Loucy (cell line): Measurements from ENCODE around the gene CCDC182.

ENCODE experiments used
- H2AFZ ChIP-seq: fragments of 200-600 bp; sonication (generic); 2 replicates; pipeline ENCODE4 v1.6.0; 2016; ENCODE audit warnings: antibody characterized with exemption, mild to moderate bottlenecking, low read length, moderate library complexity
- H3F3A ChIP-seq: fragments of 200-600 bp; 2 replicates; pipeline ENCODE4 v1.6.0; 2016; ENCODE audit warnings: antibody characterized with exemption, low read depth, mild to moderate bottlenecking
- H3K27me3 ChIP-seq: fragments of 200-600 bp; sonication (generic); 2 replicates; pipeline ENCODE4 v1.6.1; 2014; ENCODE audit warnings: low read length, mild to moderate bottlenecking; ENCODE audit not compliant: insufficient read depth, poor library complexity, severe bottlenecking
- H3K36me3 ChIP-seq: fragments of 200-600 bp; sonication (generic); 2 replicates; pipeline ENCODE4 v1.6.1; 2016; ENCODE audit warnings: low read length; ENCODE audit not compliant: insufficient read depth
- H3K4me1 ChIP-seq: fragments of 200-600 bp; sonication (generic); 2 replicates; pipeline ENCODE4 v1.5.1; 2014; ENCODE audit warnings: low read length, mild to moderate bottlenecking; ENCODE audit not compliant: insufficient read depth, poor library complexity, severe bottlenecking
- H3K4me2 ChIP-seq: fragments of 200-600 bp; sonication (generic); 2 replicates; pipeline ENCODE4 v1.6.0; 2014; ENCODE audit warnings: antibody characterized with exemption, low read length, low read depth, mild to moderate bottlenecking; ENCODE audit not compliant: poor library complexity, severe bottlenecking
- H3K4me3 ChIP-seq: fragments of 200-600 bp; sonication (generic); 2 replicates; pipeline ENCODE4 v1.5.1; 2014; ENCODE audit warnings: low read length, mild to moderate bottlenecking, mixed read lengths; ENCODE audit not compliant: poor library complexity, severe bottlenecking
- H3K79me2 ChIP-seq: fragments of 200-600 bp; sonication (generic); 2 replicates; pipeline ENCODE4 v1.6.1; 2014; ENCODE audit warnings: low read length; ENCODE audit not compliant: insufficient read depth
- H3K9ac ChIP-seq: fragments of 200-600 bp; sonication (generic); 2 replicates; pipeline ENCODE4 v1.6.0; 2014; ENCODE audit warnings: mild to moderate bottlenecking, low read depth, low read length, moderate library complexity; ENCODE audit not compliant: poor library complexity, severe bottlenecking
- H3K9me2 ChIP-seq: fragments of 200-600 bp; sonication (generic); replicated peaks from 2 replicates; pipeline ENCODE4 v1.6.1; 2016; ENCODE audit warnings: low read depth, low read length, mixed read lengths
- H3K9me3 ChIP-seq: fragments of 200-600 bp; sonication (generic); 2 replicates; pipeline ENCODE4 v1.6.1; 2014; ENCODE audit warnings: mild to moderate bottlenecking, antibody characterized with exemption, low read length, low read depth; ENCODE audit not compliant: insufficient read depth
- H4K20me1 ChIP-seq: fragments of 200-600 bp; sonication (generic); 2 replicates; pipeline ENCODE4 v1.6.0; 2014; ENCODE audit warnings: antibody characterized with exemption, low read length, mild to moderate bottlenecking; ENCODE audit not compliant: insufficient read depth, poor library complexity, severe bottlenecking
- EZH2phosphoT487 ChIP-seq: fragments of 200-600 bp; IDR thresholded peaks from 2 replicates; pipeline ENCODE4 v1.6.1; 2018; ENCODE audit warnings: antibody characterized with exemption, mild to moderate bottlenecking, moderate library complexity, borderline replicate concordance
- TF ChIP-seq, protein P1 (sequence below): fragments of 200-600 bp; sonication (generic); conservative IDR thresholded peaks from 2 replicates; pipeline ENCODE4 v1.5.1; 2014; ENCODE audit warnings: mild to moderate bottlenecking, antibody characterized with exemption, low read length

The CCDC182 gene

DNA sequence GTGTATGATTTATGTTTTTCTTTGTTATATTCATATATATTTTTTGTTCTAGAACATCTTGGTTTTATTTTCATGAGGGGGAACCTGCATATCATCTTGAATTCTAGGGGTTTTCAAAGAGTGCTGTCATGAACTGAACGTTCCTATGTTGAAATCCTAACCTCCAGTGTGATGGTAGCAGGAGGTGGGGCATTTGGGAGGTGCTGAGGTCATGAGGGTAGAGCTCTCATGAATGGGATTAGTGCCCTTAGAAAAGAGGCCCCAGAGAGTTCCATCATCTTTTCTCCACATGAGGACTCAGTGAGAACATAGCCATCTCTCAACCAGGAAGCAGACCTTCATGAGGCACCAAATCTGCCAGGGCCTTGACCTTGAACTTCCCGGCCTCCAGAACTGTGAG is 34.6 kb upstream of the CCDC182 start:
- H3K4me1 ChIP-seq = peaks cover 26% of the 10 kb centered on the region
- no peak overlapping the region for H3K4me3 ChIP-seq
- H3K9ac ChIP-seq = no peak overlapping the region
- TF ChIP-seq, protein P1, sequence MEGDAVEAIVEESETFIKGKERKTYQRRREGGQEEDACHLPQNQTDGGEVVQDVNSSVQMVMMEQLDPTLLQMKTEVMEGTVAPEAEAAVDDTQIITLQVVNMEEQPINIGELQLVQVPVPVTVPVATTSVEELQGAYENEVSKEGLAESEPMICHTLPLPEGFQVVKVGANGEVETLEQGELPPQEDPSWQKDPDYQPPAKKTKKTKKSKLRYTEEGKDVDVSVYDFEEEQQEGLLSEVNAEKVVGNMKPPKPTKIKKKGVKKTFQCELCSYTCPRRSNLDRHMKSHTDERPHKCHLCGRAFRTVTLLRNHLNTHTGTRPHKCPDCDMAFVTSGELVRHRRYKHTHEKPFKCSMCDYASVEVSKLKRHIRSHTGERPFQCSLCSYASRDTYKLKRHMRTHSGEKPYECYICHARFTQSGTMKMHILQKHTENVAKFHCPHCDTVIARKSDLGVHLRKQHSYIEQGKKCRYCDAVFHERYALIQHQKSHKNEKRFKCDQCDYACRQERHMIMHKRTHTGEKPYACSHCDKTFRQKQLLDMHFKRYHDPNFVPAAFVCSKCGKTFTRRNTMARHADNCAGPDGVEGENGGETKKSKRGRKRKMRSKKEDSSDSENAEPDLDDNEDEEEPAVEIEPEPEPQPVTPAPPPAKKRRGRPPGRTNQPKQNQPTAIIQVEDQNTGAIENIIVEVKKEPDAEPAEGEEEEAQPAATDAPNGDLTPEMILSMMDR = no peak
- TF ChIP-seq EZH2phosphoT487 = no peak
- no peaks in the 10 kb centered on the region for H3K27me3 ChIP-seq
- no peaks in the 10 kb centered on the region for H3K79me2 ChIP-seq
- no peaks in the 10 kb centered on the region for H4K20me1 ChIP-seq
- H3K4me2 ChIP-seq = no peak overlapping the region
- no peaks in the 10 kb centered on the region for H3F3A ChIP-seq
- H2AFZ ChIP-seq = no peak overlapping the region; the same call in 1 of the 2 replicates
- no peaks in the 10 kb centered on the region for H3K36me3 ChIP-seq
- H3K9me3 ChIP-seq = no peaks in the 10 kb centered on the region
- no peaks in the 10 kb centered on the region for H3K9me2 ChIP-seq

DNA sequence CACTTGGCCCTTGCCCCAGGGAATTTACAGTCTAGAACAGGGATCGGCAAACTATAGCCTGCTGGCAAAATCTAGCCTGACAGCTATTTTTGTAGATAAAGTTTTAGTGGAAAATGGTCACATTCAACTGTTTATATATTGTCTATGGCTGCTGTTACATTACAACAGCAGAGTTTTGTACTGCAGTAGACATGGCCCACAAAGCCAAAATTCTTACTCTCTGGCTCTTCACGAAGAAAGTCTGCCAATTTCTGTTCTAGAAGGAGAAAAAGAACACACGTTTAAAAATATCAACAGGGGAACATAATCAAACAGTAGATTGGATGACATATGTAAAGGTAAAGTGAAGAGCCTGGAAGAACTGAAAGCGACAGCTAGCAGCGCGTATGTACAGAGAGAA is 33.2 kb upstream of the CCDC182 start:
- Histone ChIP-seq H3F3A (no peaks in the 10 kb centered on the region), H4K20me1 (no peaks in the 10 kb centered on the region), H3K27me3 (no peaks in the 10 kb centered on the region), H3K9me3 (no peaks in the 10 kb centered on the region), H3K79me2 (no peaks in the 10 kb centered on the region), H3K4me2 (no peak overlapping the region), H2AFZ (no peak overlapping the region), H3K9me2 (no peaks in the 10 kb centered on the region), H3K4me3 (no peak overlapping the region), H3K4me1 (peaks cover 19% of the 10 kb centered on the region), H3K36me3 (no peaks in the 10 kb centered on the region), H3K9ac (no peak overlapping the region)
- TF ChIP-seq, protein P1 = no peak
- TF ChIP-seq EZH2phosphoT487 = no peak

DNA sequence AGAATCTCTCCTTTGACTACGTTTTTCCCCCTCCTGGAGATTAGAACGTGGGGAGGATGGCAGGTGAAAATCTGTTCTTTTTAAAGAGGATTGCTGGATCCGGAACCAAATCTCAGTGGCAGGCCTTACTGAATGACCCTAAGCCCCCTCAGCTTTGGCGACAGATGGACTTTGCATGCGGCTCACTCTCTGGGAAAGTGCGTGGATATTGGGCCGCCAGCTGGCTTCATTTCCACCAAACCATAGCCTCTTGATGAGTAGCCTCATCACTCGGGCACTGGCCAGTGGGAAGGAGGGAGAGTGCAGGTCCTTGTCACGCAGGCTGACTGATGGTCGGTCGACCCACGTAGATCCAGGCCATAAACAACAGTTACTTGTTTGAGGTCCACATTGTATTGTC is 31.3 kb upstream of the CCDC182 start:
- H3K79me2 ChIP-seq = no peaks in the 10 kb centered on the region
- H3K4me2 ChIP-seq = no peak overlapping the region
- H3K27me3 ChIP-seq = no peaks in the 10 kb centered on the region
- no peak overlapping the region for H3K4me3 ChIP-seq
- TF ChIP-seq, protein P1 = no peak
- TF ChIP-seq EZH2phosphoT487 = no peak
- no peaks in the 10 kb centered on the region for H3K9me2 ChIP-seq
- H3K9me3 ChIP-seq = no peaks in the 10 kb centered on the region
- H3K9ac ChIP-seq = no peak overlapping the region
- H2AFZ ChIP-seq = no peak overlapping the region
- no peaks in the 10 kb centered on the region for H4K20me1 ChIP-seq
- H3K36me3 ChIP-seq = no peaks in the 10 kb centered on the region
- no peaks in the 10 kb centered on the region for H3F3A ChIP-seq
- peaks cover under 1% of the 10 kb centered on the region for H3K4me1 ChIP-seq
